A549 (cell line): ENCODE measurements around the gene CNTNAP2. TPM values are rescaled to one million over a fixed set of nuclear protein-coding genes. Genes with fewer than 3 reads are reported as not detected.

ENCODE experiments used
- ATAC-seq, 2 experiments: fragments of 200-7000 bp in 1 of 2; fragments of >200 bp in 1 of 2; cut with Nextera tagmentation in 1 of 2; cut with Tn5 transposase in 1 of 2; 3 replicates each; pipeline versions ENCODE4 v1.8.0 to v1.9.1; 2018 to 2020; ENCODE audit warnings: mild to moderate bottlenecking in 1 of 2, moderate library complexity in 1 of 2
- CTCF ChIA-PET: fragments of 300-600 bp; sonication (Branson Sonifier 250); formaldehyde crosslinking; extraction: SDS; loops from one replicate; lab custom pipeline; 2021; ENCODE audit warnings: antibody characterized with exemption, inconsistent platforms; lab: Yijun Ruan, JAX
- POLR2A ChIA-PET: fragments of 350-600 bp; formaldehyde crosslinking; extraction: SDS; loops from one replicate; lab custom pipeline; 2021; ENCODE audit warnings: antibody characterized with exemption, inconsistent platforms; lab: Yijun Ruan, JAX
- DNase-seq, 2 experiments: peaks; one replicate each; pipeline versions ENCODE4 v3.0.0 to v3.0.0-alpha.2; 2011 to 2016; ENCODE audit warnings: low read depth in 1 of 2, low spot score in 1 of 2
- FAIRE-seq: peaks from 2 replicates; lab custom pipeline; 2011; peaks lifted over from hg19 to GRCh38; lab: Jason Lieb, UNC
- H3K27ac ChIP-seq, 2 experiments: fragments of >200 bp; sonication (Bioruptor Twin); formaldehyde crosslinking; 3 replicates each; pipeline ENCODE4 v1.5.1; 2016 to 2017
- H3K4me1 ChIP-seq: fragments of >200 bp; sonication (Bioruptor Twin); formaldehyde crosslinking; 3 replicates; pipeline ENCODE4 v1.6.1; 2016
- H3K4me2 ChIP-seq: fragments of >200 bp; sonication (Bioruptor Twin); formaldehyde crosslinking; 3 replicates; pipeline ENCODE4 v1.6.1; 2016
- H3K4me3 ChIP-seq: fragments of >200 bp; sonication (Bioruptor Twin); formaldehyde crosslinking; 3 replicates; pipeline ENCODE4 v1.5.1; 2016
- H3K9me3 ChIP-seq: fragments of >200 bp; sonication (Bioruptor Twin); formaldehyde crosslinking; 3 replicates; pipeline ENCODE4 v1.6.1; 2016
- BCL3 ChIP-seq: fragments of >200 bp; sonication (Bioruptor Twin); formaldehyde crosslinking; IDR thresholded peaks from 3 replicates; pipeline ENCODE4 v1.6.1; 2016
- BHLHE40 ChIP-seq: IDR thresholded peaks from 2 replicates; pipeline ENCODE4 v1.6.1; 2012; ENCODE audit warnings: low read depth, low read length, inconsistent platforms
- CBX2 ChIP-seq: fragments of 200-600 bp; sonication (generic); IDR thresholded peaks from 2 replicates; pipeline ENCODE4 v1.6.1; 2016; ENCODE audit warnings: low read depth, mild to moderate bottlenecking, borderline replicate concordance
- CHD4 ChIP-seq: fragments of 200-600 bp; sonication (generic); IDR thresholded peaks from 2 replicates; pipeline ENCODE4 v1.6.1; 2016; ENCODE audit warnings: antibody characterized with exemption, mild to moderate bottlenecking, borderline replicate concordance
- CTCF ChIP-seq: fragments of >200 bp; sonication (Bioruptor Twin); formaldehyde crosslinking; IDR thresholded peaks from 3 replicates; pipeline ENCODE4 v1.5.1; 2016
- E2F6 ChIP-seq: IDR thresholded peaks from 2 replicates; pipeline ENCODE4 v1.6.1; 2012; ENCODE audit warnings: low read depth, borderline replicate concordance
- EHMT2 ChIP-seq: fragments of 200-600 bp; sonication (generic); IDR thresholded peaks from 2 replicates; pipeline ENCODE4 v1.6.1; 2016; ENCODE audit warnings: antibody characterized with exemption, low read depth, mild to moderate bottlenecking, moderate library complexity
- ELK1 ChIP-seq: fragments of 150-350 bp; IDR thresholded peaks from 2 replicates; pipeline ENCODE4 v1.6.1; 2014; ENCODE audit warnings: low read depth, mild to moderate bottlenecking, low read length
- GATA3 ChIP-seq: IDR thresholded peaks from 2 replicates; pipeline ENCODE4 v1.6.1; 2012; ENCODE audit warnings: borderline replicate concordance
- HMGXB4 ChIP-seq: fragments of 250-450 bp; sonication (Bioruptor Pico); IDR thresholded peaks from 2 replicates; pipeline ENCODE4 v1.5.0; 2021; ENCODE audit warnings: mild to moderate bottlenecking, moderate library complexity, borderline replicate concordance
- HOXB5 ChIP-seq: fragments of 250-450 bp; sonication (Bioruptor Pico); IDR thresholded peaks from 2 replicates; pipeline ENCODE4 v1.5.0; 2020; ENCODE audit warnings: mild to moderate bottlenecking, moderate library complexity
- KDM1A ChIP-seq: fragments of 200-600 bp; sonication (generic); IDR thresholded peaks from 2 replicates; pipeline ENCODE4 v1.6.1; 2016; ENCODE audit warnings: low read depth, mild to moderate bottlenecking
- KDM5A ChIP-seq: fragments of 200-600 bp; sonication (generic); IDR thresholded peaks from 2 replicates; pipeline ENCODE4 v1.6.1; 2016; ENCODE audit warnings: antibody characterized with exemption, mild to moderate bottlenecking
- MAX ChIP-seq: IDR thresholded peaks from 2 replicates; pipeline ENCODE4 v1.6.1; 2012
- NFE2L2 ChIP-seq: fragments of 150-350 bp; conservative IDR thresholded peaks from 2 replicates; pipeline ENCODE4 v1.6.1; 2014; ENCODE audit warnings: low read length
- NPAS2 ChIP-seq: fragments of 250-450 bp; sonication (Bioruptor Pico); IDR thresholded peaks from 2 replicates; pipeline ENCODE4 v1.8.0; 2022; ENCODE audit warnings: mild to moderate bottlenecking, moderate library complexity, borderline replicate concordance
- NR3C1 ChIP-seq: fragments of >200 bp; sonication (Bioruptor Twin); formaldehyde crosslinking; IDR thresholded peaks from 3 replicates; pipeline ENCODE4 v1.6.1; 2017
- PHF8 ChIP-seq: fragments of 200-600 bp; sonication (generic); IDR thresholded peaks from 2 replicates; pipeline ENCODE4 v1.6.1; 2016; ENCODE audit warnings: low read depth, mild to moderate bottlenecking, antibody characterized with exemption, moderate library complexity, borderline replicate concordance
- POLR2AphosphoS2 ChIP-seq: conservative IDR thresholded peaks from 2 replicates; pipeline ENCODE4 v1.6.1; 2012; ENCODE audit warnings: low read length, improper control_type of control experiment, inconsistent platforms
- RCOR1 ChIP-seq: fragments of 150-350 bp; IDR thresholded peaks from 2 replicates; pipeline ENCODE4 v1.6.1; 2014; ENCODE audit warnings: antibody characterized with exemption, low read length, low read depth
- SMC3 ChIP-seq: fragments of >200 bp; sonication (Bioruptor Twin); formaldehyde crosslinking; IDR thresholded peaks from 3 replicates; pipeline ENCODE4 v1.6.1; 2018; ENCODE audit warnings: inconsistent platforms
- TP53 ChIP-seq: fragments of 250-450 bp; sonication (Bioruptor Pico); IDR thresholded peaks from 2 replicates; pipeline ENCODE4 v1.5.0; 2021; ENCODE audit warnings: mild to moderate bottlenecking, moderate library complexity
- ZC3H11A ChIP-seq: fragments of 450-650 bp; IDR thresholded peaks from 2 replicates; pipeline ENCODE4 v1.6.1; 2014; ENCODE audit warnings: antibody characterized with exemption, mild to moderate bottlenecking
- ZNF302 ChIP-seq: fragments of 250-450 bp; sonication (Bioruptor Pico); IDR thresholded peaks from 2 replicates; pipeline ENCODE4 v1.9.0; 2021; ENCODE audit warnings: inconsistent platforms, mild to moderate bottlenecking, moderate library complexity
- ZSCAN20 ChIP-seq: fragments of 250-450 bp; sonication (Bioruptor Pico); IDR thresholded peaks from 2 replicates; pipeline ENCODE4 v1.8.0; 2022; ENCODE audit warnings: mild to moderate bottlenecking, moderate library complexity
- WGBS: methylation state at CpG from one replicate; pipeline ENCODE4 v1.1.6; 2017; ENCODE audit errors: missing lambda C conversion rate; 5-methylcytosine and 5-hydroxymethylcytosine counted together
- polyA plus RNA-seq, 4 experiments: library from polyadenylated mRNA; depleted of rRNA in 3 of 4; stranded (reverse); fragments of >200 nt; fragmentation: RNase III in 1 of 4; extraction: RNeasy Plus Mini Kit Qiagen cat#74134 plus additional on column Dnase treatment in 1 of 4; gene quantifications; 2 replicates in 3 of 4; 3 replicates in 1 of 4; pipeline ENCODE4 v1.2.3, GENCODE V29; 2011 to 2017

The CNTNAP2 gene
- polyA plus RNA-seq, 2 of the 4 experiments (the other 2 are of a cell fraction), result 0.05 to 0.13 TPM

- FAIRE-seq (no peak), ATAC-seq (no peak), DNase-seq (no peak)
- POLR2A ChIA-PET, result no interaction called here
- CTCF ChIA-PET, result no interaction called here
- H3K4me2 ChIP-seq, result no peak overlapping the region
- WGBS, result 0% methylated on average over 6 of the region's 6 CpGs
- H3K4me1 ChIP-seq, result no peaks in the 10 kb centered on the region
- H3K9me3 ChIP-seq, result no peaks in the 10 kb centered on the region
- H3K4me3 ChIP-seq, result no peak overlapping the region
- no peak overlapping the region for H3K27ac ChIP-seq
- TF ChIP-seq POLR2AphosphoS2, result no peak
- TF ChIP-seq CHD4, result no peak
- no peak for TF ChIP-seq CTCF
- TF ChIP-seq EHMT2, result no peak
- no peak for TF ChIP-seq KDM5A
- TF ChIP-seq E2F6, result no peak
- no peak for TF ChIP-seq NFE2L2
- TF ChIP-seq RCOR1, result no peak
- no peak for TF ChIP-seq ZC3H11A
- TF ChIP-seq CBX2, result no peak
- TF ChIP-seq PHF8, result no peak
- no peak for TF ChIP-seq ZSCAN20 (CRISPR knock-in tag)
- no peak for TF ChIP-seq HOXB5 (CRISPR knock-in tag)
- no peak for TF ChIP-seq KDM1A
- TF ChIP-seq TP53, result no peak
- TF ChIP-seq BHLHE40, result no peak
These were observed 378.5 kb downstream of the CNTNAP2 start for GRCh38 chr7:146494952-146495596.

- TF ChIP-seq ELK1 (no peak), RCOR1 (no peak), NFE2L2 (no peak), SMC3 (no peak), NR3C1 (no peak), NPAS2 (CRISPR knock-in tag) (no peak), HMGXB4 (CRISPR knock-in tag) (no peak), ZNF302 (CRISPR knock-in tag) (no peak), CBX2 (no peak), BCL3 (no peak), GATA3 (no peak), MAX (no peak)
- Histone ChIP-seq H3K4me1 (no peaks in the 10 kb centered on the region), H3K4me3 (no peak overlapping the region), H3K4me2 (no peak overlapping the region), H3K9me3 (no peaks in the 10 kb centered on the region), H3K27ac (no peak overlapping the region)
- no peak for DNase-seq
- WGBS, result 0% methylated on average over 2 of the region's 2 CpGs
- FAIRE-seq, result no peak
- ChIA-PET CTCF (no interaction called here), POLR2A (no interaction called here)
- no peak for ATAC-seq
These were observed 380.1 kb downstream of the CNTNAP2 start for GRCh38 chr7:146496657-146497056.
